ENCODE results near the gene STK32C.
"Not testable (repeated sequence)": the region's sequence is repeated elsewhere in the genome, so short reads cannot be mapped to it uniquely, and the experiment has no call there.

STK32C gene

GRCh38 chr10:132229834-132230556 is 77.8 kb downstream of the STK32C start:
- no peak for DNase-seq (ENCODE audit: low read depth)

GRCh38 chr10:132229096-132229495 is 78.7 kb downstream of the STK32C start:
- no peak for DNase-seq (ENCODE audit: low read depth)

- DNase-seq (ENCODE audit: low read depth), result no peak
Observed at GRCh38 chr10:132228616-132229015, 79.1 kb downstream of the STK32C start.

GRCh38 chr10:132227851-132228390 is 79.8 kb downstream of the STK32C start:
- DNase-seq (ENCODE audit: low read depth), result no peak

GRCh38 chr10:132226586-132227405 is 81.0 kb downstream of the STK32C start:
- no peak for DNase-seq (ENCODE audit: low read depth)

GRCh38 chr10:132225849-132226205 is 81.9 kb downstream of the STK32C start:
- no peak for DNase-seq (ENCODE audit: low read depth)

- no peak for DNase-seq (ENCODE audit: low read depth)
Observed at GRCh38 chr10:132225073-132225848, 82.5 kb downstream of the STK32C start.

GRCh38 chr10:132224343-132225072 is 83.2 kb downstream of the STK32C start:
- no peak for DNase-seq (ENCODE audit: low read depth)

- no peak for DNase-seq (ENCODE audit: low read depth)
Observed at GRCh38 chr10:132223611-132224342, 84.0 kb downstream of the STK32C start.

GRCh38 chr10:132223156-132223590 is 84.6 kb downstream of the STK32C start:
- peak; percentile 25 for DNase-seq (ENCODE audit: low read depth)

- DNase-seq (ENCODE audit: low read depth), result no peak
Observed at GRCh38 chr10:132222726-132223125, 85.0 kb downstream of the STK32C start.

- not testable (repeated sequence) for DNase-seq (ENCODE audit: low read depth)
Observed at GRCh38 chr10:132220996-132221395, 86.8 kb downstream of the STK32C start.

- DNase-seq (ENCODE audit: low read depth), result no peak
Observed at GRCh38 chr10:132220061-132220460, 87.7 kb downstream of the STK32C start.

GRCh38 chr10:132219486-132219885 is 88.3 kb downstream of the STK32C start:
- DNase-seq (ENCODE audit: low read depth), result no peak

- not testable (repeated sequence) for DNase-seq (ENCODE audit: low read depth)
Observed at GRCh38 chr10:132216441-132216840, 91.3 kb downstream of the STK32C start.

- DNase-seq (ENCODE audit: low read depth), result no peak
Observed at GRCh38 chr10:132213917-132214316, 93.8 kb downstream of the STK32C start.

GRCh38 chr10:132212816-132213215 is 94.9 kb downstream of the STK32C start:
- DNase-seq (ENCODE audit: low read depth), result no peak

- DNase-seq (ENCODE audit: low read depth), result no peak
Observed at GRCh38 chr10:132211246-132211645, 96.5 kb downstream of the STK32C start.

- DNase-seq (ENCODE audit: low read depth), result no peak
Observed at GRCh38 chr10:132210766-132211165, 97.0 kb downstream of the STK32C start.

GRCh38 chr10:132209978-132210530 is 97.7 kb downstream of the STK32C start:
- DNase-seq (ENCODE audit: low read depth), result no peak

GRCh38 chr10:132209130-132209529 is 98.6 kb downstream of the STK32C start:
- DNase-seq (ENCODE audit: low read depth), result no peak
